NCI-H128 (cell line): ENCODE measurements around the gene ADGRV1.
A peak's percentile ranks its signal among the peaks of the same experiment; 100 is the strongest.

Source experiments
- DNase-seq: peaks from one replicate; lab custom pipeline; 2025; ENCODE audit not compliant: unreplicated experiment; lab: John Stamatoyannopoulos, UW

ADGRV1 gene

GRCh38 chr5:90558344-90559192, at the start of gene ADGRV1:
TSS of gene ADGRV1 (plus strand) at chr5:90558797. CDS start at chr5:90558896, 99 bp downstream.
- peak; percentile 75 for DNase-seq

- no peak for DNase-seq
These were observed 48.2 kb upstream of the ADGRV1 start for GRCh38 chr5:90510438-90510837.

- DNase-seq: no peak
These were observed 44.1 kb upstream of the ADGRV1 start for GRCh38 chr5:90514520-90514919.

- peak; percentile 46 for DNase-seq
These were observed 39.9 kb upstream of the ADGRV1 start for GRCh38 chr5:90518661-90519060.

GRCh38 chr5:90519081-90519480, 39.5 kb upstream of the ADGRV1 start:
- peak; percentile 46 for DNase-seq

- no peak for DNase-seq
These were observed 29.9 kb upstream of the ADGRV1 start for GRCh38 chr5:90528601-90529193.

GRCh38 chr5:90529194-90529938, 29.2 kb upstream of the ADGRV1 start, which contains the start of gene LYSMD3:
TSS of gene LYSMD3 (minus strand) at chr5:90529584. CDS start at chr5:90525289, 4,295 bp downstream.
- DNase-seq: peak; percentile 89

- peak; percentile 8 for DNase-seq
These were observed 28.5 kb upstream of the ADGRV1 start for GRCh38 chr5:90529939-90530677.

GRCh38 chr5:90530736-90531487, 27.7 kb upstream of the ADGRV1 start:
- no peak for DNase-seq

- no peak for DNase-seq
These were observed 24.8 kb upstream of the ADGRV1 start for GRCh38 chr5:90533794-90534193.

- no peak for DNase-seq
These were observed 23.7 kb upstream of the ADGRV1 start for GRCh38 chr5:90534922-90535321.

GRCh38 chr5:90542827-90543519, 15.6 kb upstream of the ADGRV1 start:
- DNase-seq: no peak

- no peak for DNase-seq
These were observed 13.1 kb upstream of the ADGRV1 start for GRCh38 chr5:90545511-90545910.

- DNase-seq: no peak
These were observed 12.3 kb upstream of the ADGRV1 start for GRCh38 chr5:90546216-90546837.

- no peak for DNase-seq
These were observed 11.5 kb upstream of the ADGRV1 start for GRCh38 chr5:90547072-90547536.

GRCh38 chr5:90548069-90548593, 10.5 kb upstream of the ADGRV1 start:
- peak; percentile 5 for DNase-seq

- DNase-seq: no peak
These were observed 9.4 kb upstream of the ADGRV1 start for GRCh38 chr5:90549223-90549622.

GRCh38 chr5:90549729-90550275, 8.8 kb upstream of the ADGRV1 start:
- no peak for DNase-seq

GRCh38 chr5:90550963-90551362, 7.6 kb upstream of the ADGRV1 start:
- no peak for DNase-seq
